Measurements from ENCODE around the gene GHRH.

Gene GHRH

GRCh38 chr20:37244572-37244957 lies 17.0 kb downstream of the GHRH start:
- no peak for TF ChIP-seq TAF1 (IDR thresholded peaks at IDR 0.05; ENCODE audit: low read depth)
- TF ChIP-seq MAX (IDR thresholded peaks at IDR 0.05), result no peak
- no peak for TF ChIP-seq TCF12 (IDR thresholded peaks at IDR 0.05; ENCODE audit: low read depth)
- TF ChIP-seq EP300 (IDR thresholded peaks at IDR 0.05; ENCODE audit: borderline replicate concordance), result no peak
- no peak for TF ChIP-seq YY1 (IDR thresholded peaks at IDR 0.05; ENCODE audit: low read depth)
- TF ChIP-seq TEAD4 (IDR thresholded peaks at IDR 0.05), result no peak
- TF ChIP-seq CEBPB (IDR thresholded peaks at IDR 0.05), result no peak

- TF ChIP-seq EGR1 (IDR thresholded peaks at IDR 0.05), result no peak
- no peak for TF ChIP-seq MAX (IDR thresholded peaks at IDR 0.05)
- no peak for TF ChIP-seq REST (IDR thresholded peaks at IDR 0.05; ENCODE audit: low read depth)
- TF ChIP-seq RAD21 (IDR thresholded peaks at IDR 0.05; ENCODE audit: low read depth), result no peak
- no peak for TF ChIP-seq FOXM1 (IDR thresholded peaks at IDR 0.05; ENCODE audit: borderline replicate concordance, low read depth)
- no peak for TF ChIP-seq TEAD4 (IDR thresholded peaks at IDR 0.05)
- no peak for TF ChIP-seq NFIC (IDR thresholded peaks at IDR 0.05)
- TF ChIP-seq EP300 (IDR thresholded peaks at IDR 0.05; ENCODE audit: borderline replicate concordance), result no peak
- no peak for TF ChIP-seq YY1 (IDR thresholded peaks at IDR 0.05; ENCODE audit: low read depth)
- no peak for TF ChIP-seq TCF12 (IDR thresholded peaks at IDR 0.05; ENCODE audit: low read depth)
- TF ChIP-seq CEBPB (IDR thresholded peaks at IDR 0.05), result no peak
- no peak for TF ChIP-seq TAF1 (IDR thresholded peaks at IDR 0.05; ENCODE audit: low read depth)
- TF ChIP-seq ZBTB7A (IDR thresholded peaks at IDR 0.05; ENCODE audit: low read depth), result no peak
Measured at GRCh38 chr20:37243937-37244571, 17.6 kb downstream of the GHRH start.

GRCh38 chr20:37243076-37243936 lies 18.3 kb downstream of the GHRH start:
- TF ChIP-seq USF1 (IDR thresholded peaks at IDR 0.05), result no peak
- no peak for TF ChIP-seq MAX (IDR thresholded peaks at IDR 0.05)

- TF ChIP-seq TCF12 (IDR thresholded peaks at IDR 0.05; ENCODE audit: low read depth) (no peak), ZBTB7A (IDR thresholded peaks at IDR 0.05; ENCODE audit: low read depth) (no peak), RAD21 (IDR thresholded peaks at IDR 0.05; ENCODE audit: low read depth) (no peak), NFIC (IDR thresholded peaks at IDR 0.05) (no peak), REST (IDR thresholded peaks at IDR 0.05; ENCODE audit: low read depth) (no peak), TAF1 (IDR thresholded peaks at IDR 0.05; ENCODE audit: low read depth) (no peak), FOXM1 (IDR thresholded peaks at IDR 0.05; ENCODE audit: borderline replicate concordance, low read depth) (no peak), MAX (IDR thresholded peaks at IDR 0.05) (no peak), TEAD4 (IDR thresholded peaks at IDR 0.05) (no peak)
Measured at GRCh38 chr20:37242503-37242902, 19.1 kb downstream of the GHRH start.

- TF ChIP-seq MAX (IDR thresholded peaks at IDR 0.05), result no peak
- TF ChIP-seq TAF1 (IDR thresholded peaks at IDR 0.05; ENCODE audit: low read depth), result no peak
Measured at GRCh38 chr20:37240337-37241067, 21.1 kb downstream of the GHRH start.
